Astrocyte of the cerebellum (primary cell): ENCODE results near the gene CNOT1.

Experiments used
- DNase-seq: peaks from one replicate; pipeline ENCODE4 v3.0.0-alpha.2; 2011; ENCODE audit warnings: low read depth
- H3K4me3 ChIP-seq: 2 replicates; pipeline ENCODE4 v1.5.1; 2011; ENCODE audit warnings: mild to moderate bottlenecking, low read depth, low read length, moderate library complexity
- in situ Hi-C: cut with HindIII; loops from 2 replicates; pipeline ENCODE4 v1.10.0; 2017; ENCODE audit warnings: low sequenced_read_pairs
- TF ChIP-seq, protein P1 (sequence below): IDR thresholded peaks from 2 replicates; pipeline ENCODE4 v1.5.1; 2012; ENCODE audit warnings: low read length, low read depth, moderate library complexity, mild to moderate bottlenecking; ENCODE audit errors: missing control alignments

CNOT1 gene

GRCh38 chr16:58511933-58512815 is 117.5 kb downstream of the CNOT1 start:
- no peak overlapping the region for H3K4me3 ChIP-seq
- DNase-seq: peak; percentile 20
- in situ Hi-C loops: no loop called here
- TF ChIP-seq, protein P1, sequence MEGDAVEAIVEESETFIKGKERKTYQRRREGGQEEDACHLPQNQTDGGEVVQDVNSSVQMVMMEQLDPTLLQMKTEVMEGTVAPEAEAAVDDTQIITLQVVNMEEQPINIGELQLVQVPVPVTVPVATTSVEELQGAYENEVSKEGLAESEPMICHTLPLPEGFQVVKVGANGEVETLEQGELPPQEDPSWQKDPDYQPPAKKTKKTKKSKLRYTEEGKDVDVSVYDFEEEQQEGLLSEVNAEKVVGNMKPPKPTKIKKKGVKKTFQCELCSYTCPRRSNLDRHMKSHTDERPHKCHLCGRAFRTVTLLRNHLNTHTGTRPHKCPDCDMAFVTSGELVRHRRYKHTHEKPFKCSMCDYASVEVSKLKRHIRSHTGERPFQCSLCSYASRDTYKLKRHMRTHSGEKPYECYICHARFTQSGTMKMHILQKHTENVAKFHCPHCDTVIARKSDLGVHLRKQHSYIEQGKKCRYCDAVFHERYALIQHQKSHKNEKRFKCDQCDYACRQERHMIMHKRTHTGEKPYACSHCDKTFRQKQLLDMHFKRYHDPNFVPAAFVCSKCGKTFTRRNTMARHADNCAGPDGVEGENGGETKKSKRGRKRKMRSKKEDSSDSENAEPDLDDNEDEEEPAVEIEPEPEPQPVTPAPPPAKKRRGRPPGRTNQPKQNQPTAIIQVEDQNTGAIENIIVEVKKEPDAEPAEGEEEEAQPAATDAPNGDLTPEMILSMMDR: peak; percentile 77

DNA sequence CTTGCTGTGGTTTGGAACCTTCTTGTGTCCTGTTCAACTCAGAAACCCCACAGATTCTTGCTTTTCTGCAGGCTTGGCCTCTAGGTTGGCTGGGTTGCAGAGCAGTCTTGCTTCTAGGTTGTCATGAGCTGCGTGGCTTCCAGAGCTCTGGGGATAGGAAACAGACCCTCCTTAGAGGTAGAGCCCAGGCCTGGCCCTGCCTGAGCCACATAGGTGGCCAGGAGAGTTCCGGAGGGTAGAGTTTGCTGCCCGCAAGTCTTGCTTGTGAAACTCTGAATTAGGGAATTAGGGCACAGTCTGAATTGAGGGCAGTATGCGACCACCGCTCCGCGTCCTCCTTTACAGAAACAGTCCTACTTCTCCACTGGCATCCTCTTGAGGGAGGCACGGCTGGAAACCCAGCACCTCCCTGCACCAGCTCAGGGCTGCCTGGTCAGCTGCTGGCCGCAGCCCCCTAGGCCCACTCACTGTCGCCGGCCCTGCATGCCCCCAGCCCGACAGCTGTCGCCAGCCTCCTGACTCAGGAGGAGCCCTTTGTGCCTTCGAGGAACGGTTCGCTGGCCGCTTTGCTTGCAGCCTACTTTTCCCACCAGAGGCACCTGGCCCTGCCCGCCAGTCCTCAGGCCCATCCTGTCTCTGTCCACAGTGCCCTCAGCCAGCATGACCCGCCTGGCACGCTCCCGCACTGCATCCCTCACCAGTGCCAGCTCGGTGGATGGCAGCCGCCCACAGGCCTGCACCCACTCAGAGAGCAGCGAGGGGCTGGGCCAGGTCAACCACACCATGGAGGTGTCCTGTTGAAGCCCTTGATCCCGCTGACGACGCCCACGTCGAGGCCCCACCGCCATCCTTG is 118.6 kb downstream of the CNOT1 start:
- no peak overlapping the region for H3K4me3 ChIP-seq
- TF ChIP-seq, protein P1: no peak
- in situ Hi-C loops: no loop called here
- no peak for DNase-seq

GRCh38 chr16:58510097-58510775 is 119.4 kb downstream of the CNOT1 start:
- DNase-seq: no peak
- H3K4me3 ChIP-seq: no peak overlapping the region
- TF ChIP-seq, protein P1: no peak
- in situ Hi-C loops: no loop called here

GRCh38 chr16:58509256-58510096 is 120.2 kb downstream of the CNOT1 start:
- no peak overlapping the region for H3K4me3 ChIP-seq
- DNase-seq: no peak
- TF ChIP-seq, protein P1: no peak
- in situ Hi-C loops: no loop called here

DNA sequence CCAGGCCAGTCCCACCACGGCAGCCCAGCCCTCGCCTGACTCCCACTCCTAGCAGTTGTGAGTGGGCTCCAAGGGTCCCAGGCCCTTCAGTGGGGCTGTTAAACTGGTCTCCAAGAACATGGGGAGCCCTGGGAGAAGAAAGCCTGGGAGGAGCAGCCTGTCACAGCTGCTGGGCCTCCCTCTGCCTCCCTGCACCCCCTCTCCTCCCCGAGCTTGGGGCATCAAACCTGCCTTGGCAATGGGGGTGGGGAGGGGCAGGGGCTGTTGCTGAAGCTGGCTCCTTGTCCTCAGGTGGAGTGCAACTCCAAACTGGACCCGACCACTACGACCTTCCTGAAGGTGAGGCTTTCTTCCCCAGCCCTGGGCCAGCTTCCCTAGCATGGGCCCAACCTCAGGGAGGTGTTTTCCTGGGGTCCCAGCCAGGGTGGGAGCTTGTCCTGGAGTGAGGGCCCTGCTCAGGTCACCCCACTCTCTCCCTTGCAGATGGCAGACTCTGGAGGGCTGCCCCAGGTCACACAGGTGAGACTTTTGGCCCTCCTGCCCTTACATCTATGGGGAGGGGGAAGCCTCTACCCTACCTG is 120.9 kb downstream of the CNOT1 start:
- in situ Hi-C loops: no loop called here
- TF ChIP-seq, protein P1: no peak
- DNase-seq: no peak
- H3K4me3 ChIP-seq: no peak overlapping the region
